ENCODE measurements around the gene APOL1. TPM values are rescaled to one million over a fixed set of nuclear protein-coding genes. Genes with fewer than 3 reads are reported as not detected.
"Not testable (repeated sequence)": the region's sequence is repeated elsewhere in the genome, so short reads cannot be mapped to it uniquely, and the experiment has no call there.

The APOL1 gene
- total RNA-seq, 1 donor from 2014 or later: 85.8 TPM

DNA sequence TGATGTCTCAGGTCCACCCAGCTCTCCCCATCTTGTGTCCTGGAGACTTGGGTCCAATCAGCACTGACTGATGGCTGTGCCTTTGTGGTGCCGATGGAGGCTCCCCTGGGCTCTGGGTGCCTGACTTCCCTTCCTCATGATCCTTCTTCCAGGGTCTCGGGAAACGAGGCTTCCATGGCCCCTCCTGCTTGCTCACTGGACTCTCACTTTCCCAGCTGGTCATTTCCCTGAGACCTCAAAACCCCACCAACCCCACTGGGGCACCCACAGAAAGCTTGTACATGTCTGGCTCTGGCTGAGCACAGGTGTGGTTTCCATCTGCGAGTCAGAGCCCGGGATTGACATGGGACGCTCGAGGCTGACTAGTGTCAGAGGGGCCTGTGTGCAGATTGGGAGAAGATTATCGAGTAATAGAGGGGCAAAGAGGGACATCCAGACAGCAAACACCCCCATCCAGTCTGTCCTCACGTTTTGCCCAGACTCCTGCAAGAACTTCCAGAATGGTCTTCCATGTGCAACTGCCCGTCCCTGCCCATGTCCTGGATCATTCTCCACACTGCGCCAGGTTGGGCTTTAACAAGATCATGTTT is 15.1 kb downstream of the APOL1 start:
- H3K4me1 ChIP-seq: no peaks in the 10 kb centered on the region
- TF ChIP-seq, protein P1, sequence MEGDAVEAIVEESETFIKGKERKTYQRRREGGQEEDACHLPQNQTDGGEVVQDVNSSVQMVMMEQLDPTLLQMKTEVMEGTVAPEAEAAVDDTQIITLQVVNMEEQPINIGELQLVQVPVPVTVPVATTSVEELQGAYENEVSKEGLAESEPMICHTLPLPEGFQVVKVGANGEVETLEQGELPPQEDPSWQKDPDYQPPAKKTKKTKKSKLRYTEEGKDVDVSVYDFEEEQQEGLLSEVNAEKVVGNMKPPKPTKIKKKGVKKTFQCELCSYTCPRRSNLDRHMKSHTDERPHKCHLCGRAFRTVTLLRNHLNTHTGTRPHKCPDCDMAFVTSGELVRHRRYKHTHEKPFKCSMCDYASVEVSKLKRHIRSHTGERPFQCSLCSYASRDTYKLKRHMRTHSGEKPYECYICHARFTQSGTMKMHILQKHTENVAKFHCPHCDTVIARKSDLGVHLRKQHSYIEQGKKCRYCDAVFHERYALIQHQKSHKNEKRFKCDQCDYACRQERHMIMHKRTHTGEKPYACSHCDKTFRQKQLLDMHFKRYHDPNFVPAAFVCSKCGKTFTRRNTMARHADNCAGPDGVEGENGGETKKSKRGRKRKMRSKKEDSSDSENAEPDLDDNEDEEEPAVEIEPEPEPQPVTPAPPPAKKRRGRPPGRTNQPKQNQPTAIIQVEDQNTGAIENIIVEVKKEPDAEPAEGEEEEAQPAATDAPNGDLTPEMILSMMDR (IDR thresholded peaks at IDR 0.05): no peak
- ATAC-seq (no peak), DNase-seq (no peak)
- no peaks in the 10 kb centered on the region for H3K27me3 ChIP-seq (ENCODE audit: low read depth)
- H3K9me3 ChIP-seq: no peaks in the 10 kb centered on the region
- peaks cover 34% of the 10 kb centered on the region for H3K36me3 ChIP-seq
- intact Hi-C loops (cut with DNase I): no loop called here
- H3K27ac ChIP-seq: no peak overlapping the region
- H3K4me3 ChIP-seq: no peak overlapping the region

GRCh38 chr22:36271231-36271630 is 18.3 kb downstream of the APOL1 start:
- H3K36me3 ChIP-seq; H3K4me1 ChIP-seq; ATAC-seq; H3K4me3 ChIP-seq; H3K27me3 ChIP-seq (ENCODE audit: low read depth); intact Hi-C loops (cut with DNase I); H3K27ac ChIP-seq; H3K9me3 ChIP-seq; DNase-seq: not testable (repeated sequence)

DNA sequence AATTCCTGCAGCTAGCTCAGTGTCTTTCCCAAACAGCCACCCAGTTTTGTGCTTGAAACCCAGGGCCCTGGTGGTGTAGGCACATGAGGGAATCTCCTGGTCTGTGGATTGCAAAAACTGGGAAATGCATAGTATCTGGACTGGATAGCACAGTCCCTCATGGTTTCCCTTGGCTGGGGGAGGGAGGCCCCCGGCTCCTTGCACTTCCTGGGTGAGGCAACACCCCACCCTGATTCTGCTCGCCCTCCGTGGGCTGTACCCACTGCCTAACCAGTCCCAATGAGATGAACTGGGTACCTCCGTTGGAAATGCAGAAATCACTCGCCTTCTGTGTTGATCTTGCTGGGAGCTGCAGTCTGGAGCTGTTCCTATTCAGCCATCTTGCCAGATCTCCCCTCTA is 19.0 kb downstream of the APOL1 start:
- H3K4me1 ChIP-seq; H3K4me3 ChIP-seq; H3K27me3 ChIP-seq (ENCODE audit: low read depth); intact Hi-C loops (cut with DNase I); H3K36me3 ChIP-seq; DNase-seq; H3K27ac ChIP-seq; ATAC-seq; H3K9me3 ChIP-seq: not testable (repeated sequence)

DNA sequence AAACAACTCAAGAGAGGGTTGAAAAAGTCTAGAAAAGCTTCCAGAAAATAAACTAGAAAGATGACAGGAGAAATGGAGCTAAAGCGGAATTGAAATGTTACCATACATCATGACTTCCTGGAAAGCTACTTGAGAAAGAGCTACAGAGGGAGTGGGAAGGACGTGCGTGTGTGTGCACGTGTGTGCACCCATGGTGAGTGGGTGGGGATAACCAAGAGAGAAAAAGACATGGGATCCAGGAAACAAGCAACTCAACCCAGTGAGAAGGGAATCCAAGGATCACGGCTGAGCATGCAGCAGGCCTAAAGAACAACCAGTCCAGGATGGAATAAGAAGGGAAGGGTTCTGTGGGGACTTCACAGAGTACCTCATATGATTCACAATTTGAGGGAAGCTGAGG is 21.6 kb downstream of the APOL1 start:
- Histone ChIP-seq H3K4me3 (no peak overlapping the region), H3K9me3 (no peaks in the 10 kb centered on the region), H3K27ac (no peak overlapping the region), H3K4me1 (peaks cover 8% of the 10 kb centered on the region), H3K36me3 (peaks cover under 1% of the 10 kb centered on the region), H3K27me3 (ENCODE audit: low read depth) (no peaks in the 10 kb centered on the region)
- intact Hi-C loops (cut with DNase I): no loop called here
- ATAC-seq (no peak), DNase-seq (peak; percentile 70)
- TF ChIP-seq, protein P1 (IDR thresholded peaks at IDR 0.05): no peak

GRCh38 chr22:36277482-36278291 is 24.8 kb downstream of the APOL1 start:
- peaks cover 32% of the 10 kb centered on the region for H3K36me3 ChIP-seq
- TF ChIP-seq, protein P1 (IDR thresholded peaks at IDR 0.05): peak; percentile 79
- no peak overlapping the region for H3K4me3 ChIP-seq
- H3K4me1 ChIP-seq: peaks cover 8% of the 10 kb centered on the region
- no peaks in the 10 kb centered on the region for H3K9me3 ChIP-seq
- intact Hi-C loops (cut with DNase I): no loop called here
- H3K27ac ChIP-seq: no peak overlapping the region
- no peaks in the 10 kb centered on the region for H3K27me3 ChIP-seq (ENCODE audit: low read depth)
- DNase-seq: peak; percentile 68
- ATAC-seq: peak; percentile 78 to 88

GRCh38 chr22:36279219-36279666 is 26.3 kb downstream of the APOL1 start:
- no peaks in the 10 kb centered on the region for H3K27me3 ChIP-seq (ENCODE audit: low read depth)
- no peak overlapping the region for H3K27ac ChIP-seq
- intact Hi-C loops (cut with DNase I): no loop called here
- H3K4me3 ChIP-seq: no peak overlapping the region
- DNase-seq (no peak), ATAC-seq (no peak)
- TF ChIP-seq, protein P1 (IDR thresholded peaks at IDR 0.05): no peak
- peaks cover 8% of the 10 kb centered on the region for H3K4me1 ChIP-seq
- H3K36me3 ChIP-seq: peaks cover 47% of the 10 kb centered on the region
- no peaks in the 10 kb centered on the region for H3K9me3 ChIP-seq

Data from lower lobe of right lung (tissue), 2 donors.